ENCODE results near the gene MDP1.

Gene MDP1

DNA sequence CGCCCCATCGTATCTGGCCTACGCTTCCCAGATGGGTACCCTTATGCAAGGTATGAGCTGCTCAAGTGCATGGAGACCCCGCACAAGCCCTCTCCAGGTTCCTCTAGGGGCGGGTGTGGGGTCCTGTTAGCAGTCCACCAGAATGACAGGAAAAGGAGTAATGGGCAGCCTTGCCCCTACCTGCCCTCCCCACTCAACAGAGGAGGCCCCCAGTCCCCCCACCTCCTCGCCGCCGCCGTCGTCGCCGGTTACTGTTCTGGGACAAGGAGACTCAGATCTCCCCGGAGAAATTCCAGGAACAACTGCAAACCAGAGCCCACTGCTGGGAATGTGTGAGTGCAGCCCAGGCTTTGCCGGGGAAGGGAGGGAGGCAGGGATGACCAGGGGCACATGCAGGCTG is 38.0 kb downstream of the MDP1 start:
- no peaks in the 10 kb centered on the region for H3K4me1 ChIP-seq (ENCODE audit: insufficient read depth, low read length, poor library complexity, severe bottlenecking)
- peaks cover 7% of the 10 kb centered on the region; the same call in 1 of the 2 replicates for H3K36me3 ChIP-seq (ENCODE audit: insufficient read depth, low read length)
- H2AFZ ChIP-seq (ENCODE audit: low read length) = no peak overlapping the region
- TF ChIP-seq, protein P1, sequence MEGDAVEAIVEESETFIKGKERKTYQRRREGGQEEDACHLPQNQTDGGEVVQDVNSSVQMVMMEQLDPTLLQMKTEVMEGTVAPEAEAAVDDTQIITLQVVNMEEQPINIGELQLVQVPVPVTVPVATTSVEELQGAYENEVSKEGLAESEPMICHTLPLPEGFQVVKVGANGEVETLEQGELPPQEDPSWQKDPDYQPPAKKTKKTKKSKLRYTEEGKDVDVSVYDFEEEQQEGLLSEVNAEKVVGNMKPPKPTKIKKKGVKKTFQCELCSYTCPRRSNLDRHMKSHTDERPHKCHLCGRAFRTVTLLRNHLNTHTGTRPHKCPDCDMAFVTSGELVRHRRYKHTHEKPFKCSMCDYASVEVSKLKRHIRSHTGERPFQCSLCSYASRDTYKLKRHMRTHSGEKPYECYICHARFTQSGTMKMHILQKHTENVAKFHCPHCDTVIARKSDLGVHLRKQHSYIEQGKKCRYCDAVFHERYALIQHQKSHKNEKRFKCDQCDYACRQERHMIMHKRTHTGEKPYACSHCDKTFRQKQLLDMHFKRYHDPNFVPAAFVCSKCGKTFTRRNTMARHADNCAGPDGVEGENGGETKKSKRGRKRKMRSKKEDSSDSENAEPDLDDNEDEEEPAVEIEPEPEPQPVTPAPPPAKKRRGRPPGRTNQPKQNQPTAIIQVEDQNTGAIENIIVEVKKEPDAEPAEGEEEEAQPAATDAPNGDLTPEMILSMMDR (conservative IDR thresholded peaks at IDR 0.05; ENCODE audit: low read length) = no peak
- TF ChIP-seq EZH2phosphoT487 (IDR thresholded peaks at IDR 0.05; ENCODE audit: borderline replicate concordance) = no peak
- no peak overlapping the region for H3K9ac ChIP-seq (ENCODE audit: low read depth, low read length, poor library complexity, severe bottlenecking)
- no peaks in the 10 kb centered on the region for H3F3A ChIP-seq (ENCODE audit: low read depth)
- H3K4me3 ChIP-seq (ENCODE audit: low read length, poor library complexity, severe bottlenecking) = no peak overlapping the region
- H3K27me3 ChIP-seq (ENCODE audit: insufficient read depth, low read length, poor library complexity, severe bottlenecking) = no peaks in the 10 kb centered on the region
- H3K9me3 ChIP-seq (ENCODE audit: insufficient read depth, low read depth, low read length) = no peaks in the 10 kb centered on the region
- H3K79me2 ChIP-seq (ENCODE audit: insufficient read depth, low read length) = no peaks in the 10 kb centered on the region
- H4K20me1 ChIP-seq (ENCODE audit: insufficient read depth, low read length, poor library complexity, severe bottlenecking) = no peaks in the 10 kb centered on the region
- no peaks in the 10 kb centered on the region for H3K9me2 ChIP-seq (replicated peaks; ENCODE audit: low read depth, low read length)
- no peak overlapping the region for H3K4me2 ChIP-seq (ENCODE audit: low read depth, low read length, poor library complexity, severe bottlenecking)

DNA sequence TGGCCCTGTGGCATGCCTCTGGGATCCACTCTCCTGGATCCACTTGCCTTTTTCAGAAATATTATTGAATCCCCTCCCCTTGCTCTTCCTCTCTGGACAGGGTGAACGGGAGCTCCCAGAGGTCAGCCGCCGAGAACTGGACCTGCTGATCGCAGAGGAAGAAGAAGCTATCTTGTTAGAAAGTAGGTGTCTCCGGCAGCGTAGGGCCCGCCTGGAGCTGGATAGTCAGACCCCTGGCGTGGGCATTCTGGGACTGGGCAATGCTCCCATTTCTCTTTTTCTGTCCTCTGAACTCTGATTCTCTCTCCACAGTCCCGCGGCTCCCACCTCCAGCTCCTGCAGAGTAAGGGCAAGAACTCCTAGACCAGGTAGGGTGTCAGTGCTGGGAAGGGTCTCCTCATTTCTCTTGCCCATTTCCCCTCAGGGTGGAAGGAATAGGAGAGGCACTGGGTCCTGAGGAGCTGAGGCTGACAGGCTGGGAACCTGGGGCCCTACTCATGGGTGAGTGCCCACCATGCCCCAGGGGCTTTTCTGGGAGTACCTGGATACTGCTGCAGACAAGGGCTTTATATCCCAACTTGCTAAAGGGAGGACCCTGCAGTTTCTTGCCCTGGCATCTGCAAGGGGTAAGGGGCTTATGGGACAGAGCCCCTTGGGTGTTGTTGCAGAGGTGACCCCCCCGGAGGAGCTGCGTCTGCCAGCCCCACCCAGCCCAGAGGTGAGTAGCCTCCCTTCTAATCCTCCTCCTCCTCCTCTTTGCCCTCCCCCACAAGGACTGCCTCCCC is 38.6 kb downstream of the MDP1 start:
- H4K20me1 ChIP-seq (ENCODE audit: insufficient read depth, low read length, poor library complexity, severe bottlenecking) = no peaks in the 10 kb centered on the region
- TF ChIP-seq EZH2phosphoT487 (IDR thresholded peaks at IDR 0.05; ENCODE audit: borderline replicate concordance) = no peak
- TF ChIP-seq, protein P1 (conservative IDR thresholded peaks at IDR 0.05; ENCODE audit: low read length) = no peak

DNA sequence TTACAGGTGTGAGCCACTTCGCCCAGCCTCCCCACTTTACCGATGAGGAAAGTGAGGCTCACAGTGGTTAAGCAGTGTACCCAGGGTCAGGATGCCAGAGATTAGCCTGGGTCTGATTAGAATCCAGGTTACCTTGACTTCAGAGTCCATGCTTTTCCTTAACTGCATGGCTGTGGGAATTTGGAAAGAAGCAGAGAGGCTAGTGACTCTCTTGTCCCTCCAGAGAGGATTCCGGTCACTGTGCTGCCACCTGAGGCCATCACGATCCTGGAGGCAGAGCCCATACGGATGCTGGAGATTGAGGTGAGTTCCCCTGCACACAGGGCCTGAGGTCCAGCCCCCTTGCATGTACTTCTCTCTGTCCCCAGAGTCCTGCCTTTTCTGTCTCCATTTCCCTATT is 39.3 kb downstream of the MDP1 start:
- Histone ChIP-seq H3K4me2 (ENCODE audit: low read depth, low read length, poor library complexity, severe bottlenecking) (no peak overlapping the region), H3K4me3 (ENCODE audit: low read length, poor library complexity, severe bottlenecking) (no peak overlapping the region), H3K4me1 (ENCODE audit: insufficient read depth, low read length, poor library complexity, severe bottlenecking) (no peaks in the 10 kb centered on the region), H3F3A (ENCODE audit: low read depth) (no peaks in the 10 kb centered on the region), H3K36me3 (ENCODE audit: insufficient read depth, low read length) (peaks cover 7% of the 10 kb centered on the region; the same call in 1 of the 2 replicates), H3K9me3 (ENCODE audit: insufficient read depth, low read depth, low read length) (no peaks in the 10 kb centered on the region), H3K27me3 (ENCODE audit: insufficient read depth, low read length, poor library complexity, severe bottlenecking) (no peaks in the 10 kb centered on the region), H4K20me1 (ENCODE audit: insufficient read depth, low read length, poor library complexity, severe bottlenecking) (no peaks in the 10 kb centered on the region), H3K79me2 (ENCODE audit: insufficient read depth, low read length) (no peaks in the 10 kb centered on the region), H2AFZ (ENCODE audit: low read length) (no peak overlapping the region), H3K9ac (ENCODE audit: low read depth, low read length, poor library complexity, severe bottlenecking) (no peak overlapping the region), H3K9me2 (replicated peaks; ENCODE audit: low read depth, low read length) (no peaks in the 10 kb centered on the region)
- no peak for TF ChIP-seq EZH2phosphoT487 (IDR thresholded peaks at IDR 0.05; ENCODE audit: borderline replicate concordance)
- TF ChIP-seq, protein P1 (conservative IDR thresholded peaks at IDR 0.05; ENCODE audit: low read length) = no peak

More for the DNA sequence above, 38.6 kb downstream of the MDP1 start:
- Histone ChIP-seq H3K9me3 (ENCODE audit: insufficient read depth, low read depth, low read length) (no peaks in the 10 kb centered on the region), H3K9me2 (replicated peaks; ENCODE audit: low read depth, low read length) (no peaks in the 10 kb centered on the region), H3K79me2 (ENCODE audit: insufficient read depth, low read length) (no peaks in the 10 kb centered on the region), H3K4me2 (ENCODE audit: low read depth, low read length, poor library complexity, severe bottlenecking) (no peak overlapping the region), H3K9ac (ENCODE audit: low read depth, low read length, poor library complexity, severe bottlenecking) (no peak overlapping the region), H3K4me3 (ENCODE audit: low read length, poor library complexity, severe bottlenecking) (no peak overlapping the region), H2AFZ (ENCODE audit: low read length) (no peak overlapping the region), H3K4me1 (ENCODE audit: insufficient read depth, low read length, poor library complexity, severe bottlenecking) (no peaks in the 10 kb centered on the region), H3K27me3 (ENCODE audit: insufficient read depth, low read length, poor library complexity, severe bottlenecking) (no peaks in the 10 kb centered on the region), H3F3A (ENCODE audit: low read depth) (no peaks in the 10 kb centered on the region), H3K36me3 (ENCODE audit: insufficient read depth, low read length) (peaks cover 7% of the 10 kb centered on the region; the same call in 1 of the 2 replicates)
